Mesothelial cell of epicardium (in vitro differentiated cells): ENCODE measurements around the gene DNM3. TPM values are rescaled to one million over a fixed set of nuclear protein-coding genes. Genes with fewer than 3 reads are reported as not detected.
A peak's percentile ranks its signal among the peaks of the same experiment; 100 is the strongest.

Source experiments
- DNase-seq, 2 experiments: peaks; one replicate each; pipeline ENCODE4 v3.0.0; 2021; ENCODE audit warnings: low spot score in 2 of 2; ENCODE audit not compliant: unreplicated experiment in 2 of 2
- H3K27ac Mint-ChIP-seq: 2 replicates; pipeline ENCODE4 v1.8.0; 2021; ENCODE audit warnings: mixed read lengths
- H3K27me3 Mint-ChIP-seq: 2 replicates; pipeline ENCODE4 v1.8.0; 2021; ENCODE audit warnings: low read depth, mixed read lengths
- H3K36me3 Mint-ChIP-seq: 2 replicates; pipeline ENCODE4 v1.8.0; 2021; ENCODE audit warnings: mixed read lengths
- H3K4me1 Mint-ChIP-seq: 2 replicates; pipeline ENCODE4 v1.8.0; 2021; ENCODE audit warnings: mixed read lengths
- H3K4me3 Mint-ChIP-seq: 2 replicates; pipeline ENCODE4 v1.8.0; 2021; ENCODE audit warnings: mild to moderate bottlenecking, moderate library complexity, mixed read lengths
- H3K9me3 Mint-ChIP-seq: 2 replicates; pipeline ENCODE4 v1.8.0; 2021; ENCODE audit warnings: mixed read lengths
- total RNA-seq: library from RNA; stranded (reverse); gene quantifications from 3 replicates; pipeline ENCODE4 v1.2.1, GENCODE V29; 2021
- TF ChIP-seq, protein P1 (sequence below): fragments of 200-600 bp; sonication (generic); IDR thresholded peaks from one replicate; pipeline ENCODE4 v1.5.0; 2021; ENCODE audit warnings: antibody characterized with exemption; ENCODE audit not compliant: unreplicated experiment

Gene DNM3
- total RNA-seq, 1 donor from 2014 or later: 5.0 TPM

DNA sequence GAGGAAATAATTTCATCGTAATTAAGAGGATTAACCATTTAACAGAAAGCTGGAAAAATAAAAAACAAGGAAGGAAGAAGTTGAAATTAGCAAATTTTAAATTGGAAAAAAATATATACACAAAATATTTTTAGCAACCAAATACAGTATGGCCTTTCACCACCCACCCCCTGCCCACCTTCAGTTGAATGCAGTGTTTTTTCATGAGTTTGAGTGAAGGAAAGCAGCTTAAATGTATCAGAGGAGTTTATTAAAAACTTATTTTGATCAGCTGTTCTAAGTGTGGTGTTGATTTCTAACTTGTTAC lies 249.2 kb downstream of the DNM3 start:
- H3K4me1 Mint-ChIP-seq: peaks cover 49% of the 10 kb centered on the region

DNA sequence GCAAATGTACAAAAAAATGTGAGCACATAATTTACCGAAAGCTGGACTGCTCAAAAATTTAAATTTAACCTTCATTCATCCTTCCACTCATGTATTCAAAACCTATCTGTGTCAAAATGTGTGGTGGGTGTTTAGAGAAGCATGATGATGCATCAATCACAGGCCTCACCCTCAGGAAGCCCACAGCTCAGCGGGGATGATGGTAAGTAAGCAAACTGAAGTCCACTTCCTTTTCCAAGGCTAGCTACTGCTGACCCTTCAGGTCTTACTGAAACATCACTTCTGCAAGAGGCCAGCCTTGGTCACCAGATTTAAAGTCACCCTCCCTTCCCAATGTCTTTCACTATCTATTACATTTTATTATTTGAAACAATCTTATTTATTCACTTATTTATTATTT lies 254.5 kb downstream of the DNM3 start:
- Mint-ChIP-seq H3K36me3 (peaks cover 6% of the 10 kb centered on the region), H3K4me1 (peaks cover 37% of the 10 kb centered on the region), H3K9me3 (peaks cover 21% of the 10 kb centered on the region), H3K4me3 (no peak overlapping the region), H3K27ac (no peak overlapping the region), H3K27me3 (no peaks in the 10 kb centered on the region)
- no peak for DNase-seq
- TF ChIP-seq, protein P1, sequence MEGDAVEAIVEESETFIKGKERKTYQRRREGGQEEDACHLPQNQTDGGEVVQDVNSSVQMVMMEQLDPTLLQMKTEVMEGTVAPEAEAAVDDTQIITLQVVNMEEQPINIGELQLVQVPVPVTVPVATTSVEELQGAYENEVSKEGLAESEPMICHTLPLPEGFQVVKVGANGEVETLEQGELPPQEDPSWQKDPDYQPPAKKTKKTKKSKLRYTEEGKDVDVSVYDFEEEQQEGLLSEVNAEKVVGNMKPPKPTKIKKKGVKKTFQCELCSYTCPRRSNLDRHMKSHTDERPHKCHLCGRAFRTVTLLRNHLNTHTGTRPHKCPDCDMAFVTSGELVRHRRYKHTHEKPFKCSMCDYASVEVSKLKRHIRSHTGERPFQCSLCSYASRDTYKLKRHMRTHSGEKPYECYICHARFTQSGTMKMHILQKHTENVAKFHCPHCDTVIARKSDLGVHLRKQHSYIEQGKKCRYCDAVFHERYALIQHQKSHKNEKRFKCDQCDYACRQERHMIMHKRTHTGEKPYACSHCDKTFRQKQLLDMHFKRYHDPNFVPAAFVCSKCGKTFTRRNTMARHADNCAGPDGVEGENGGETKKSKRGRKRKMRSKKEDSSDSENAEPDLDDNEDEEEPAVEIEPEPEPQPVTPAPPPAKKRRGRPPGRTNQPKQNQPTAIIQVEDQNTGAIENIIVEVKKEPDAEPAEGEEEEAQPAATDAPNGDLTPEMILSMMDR: no peak

More for the DNA sequence above, 249.2 kb downstream of the DNM3 start:
- no peak overlapping the region for H3K4me3 Mint-ChIP-seq
- no peaks in the 10 kb centered on the region for H3K27me3 Mint-ChIP-seq
- peak overlapping the region; percentile 81 for H3K27ac Mint-ChIP-seq
- no peaks in the 10 kb centered on the region for H3K36me3 Mint-ChIP-seq
- TF ChIP-seq, protein P1: no peak
- H3K9me3 Mint-ChIP-seq: peaks cover 16% of the 10 kb centered on the region
- DNase-seq: no peak

DNA sequence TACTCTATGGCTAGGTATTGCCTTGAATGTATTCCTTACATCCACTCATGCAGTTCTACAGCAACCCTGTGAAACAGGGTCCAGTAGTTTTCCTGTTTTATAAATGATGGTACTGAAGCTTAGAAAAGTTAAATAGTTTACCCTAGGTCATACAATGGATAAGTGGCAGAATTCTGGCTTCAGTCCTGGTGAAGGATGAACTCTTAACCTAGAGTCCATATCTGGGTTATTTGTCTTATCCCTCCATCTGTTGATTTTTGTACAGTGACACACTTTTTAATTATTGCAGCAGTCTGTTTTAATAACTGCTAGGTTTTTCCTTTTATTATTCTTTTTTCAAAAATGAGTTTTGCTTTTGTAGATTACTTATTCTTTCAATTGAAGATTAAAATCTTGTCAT lies 263.9 kb downstream of the DNM3 start:
- Mint-ChIP-seq H3K9me3 (peaks cover 8% of the 10 kb centered on the region), H3K4me1 (peaks cover 40% of the 10 kb centered on the region), H3K27ac (peak overlapping the region; percentile 59), H3K36me3 (peaks cover 3% of the 10 kb centered on the region), H3K27me3 (no peaks in the 10 kb centered on the region), H3K4me3 (no peak overlapping the region)
- TF ChIP-seq, protein P1: no peak
- DNase-seq: no peak

DNA sequence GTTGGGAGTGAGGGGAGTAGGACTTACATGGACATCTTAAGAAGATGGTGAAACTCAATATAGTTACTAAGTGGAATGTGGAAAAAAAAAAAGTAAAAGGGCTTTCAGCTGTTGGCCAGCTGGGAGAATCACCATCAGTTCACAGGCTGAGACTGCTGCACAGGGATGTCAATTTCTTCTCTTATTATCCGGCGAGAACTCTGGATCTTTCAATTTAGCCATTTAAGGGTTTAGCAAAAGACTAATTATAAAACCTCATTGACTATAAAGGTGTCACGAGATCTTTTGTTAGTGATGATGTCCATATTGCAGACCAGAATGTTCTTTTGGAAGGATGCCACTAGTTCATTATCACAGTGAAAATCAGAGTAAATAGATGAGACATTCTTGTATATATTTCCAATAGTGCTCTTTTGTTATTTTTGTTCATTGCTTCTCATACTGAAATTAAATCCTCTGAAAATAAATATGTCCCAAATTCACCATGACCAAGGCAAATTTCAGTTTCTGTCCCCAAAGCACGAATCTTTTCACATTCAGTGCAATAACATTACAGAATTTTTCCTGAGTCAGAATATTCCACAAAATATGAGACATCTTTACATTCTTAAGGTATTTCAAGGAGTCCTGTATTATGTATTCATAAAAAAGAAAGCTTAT lies 266.1 kb downstream of the DNM3 start:
- Mint-ChIP-seq H3K4me1 (peaks cover 49% of the 10 kb centered on the region), H3K36me3 (peaks cover 2% of the 10 kb centered on the region), H3K4me3 (no peak overlapping the region), H3K27ac (peak overlapping the region; percentile 89), H3K9me3 (peaks cover 3% of the 10 kb centered on the region), H3K27me3 (no peaks in the 10 kb centered on the region)
- TF ChIP-seq, protein P1: no peak
- DNase-seq: no peak

DNA sequence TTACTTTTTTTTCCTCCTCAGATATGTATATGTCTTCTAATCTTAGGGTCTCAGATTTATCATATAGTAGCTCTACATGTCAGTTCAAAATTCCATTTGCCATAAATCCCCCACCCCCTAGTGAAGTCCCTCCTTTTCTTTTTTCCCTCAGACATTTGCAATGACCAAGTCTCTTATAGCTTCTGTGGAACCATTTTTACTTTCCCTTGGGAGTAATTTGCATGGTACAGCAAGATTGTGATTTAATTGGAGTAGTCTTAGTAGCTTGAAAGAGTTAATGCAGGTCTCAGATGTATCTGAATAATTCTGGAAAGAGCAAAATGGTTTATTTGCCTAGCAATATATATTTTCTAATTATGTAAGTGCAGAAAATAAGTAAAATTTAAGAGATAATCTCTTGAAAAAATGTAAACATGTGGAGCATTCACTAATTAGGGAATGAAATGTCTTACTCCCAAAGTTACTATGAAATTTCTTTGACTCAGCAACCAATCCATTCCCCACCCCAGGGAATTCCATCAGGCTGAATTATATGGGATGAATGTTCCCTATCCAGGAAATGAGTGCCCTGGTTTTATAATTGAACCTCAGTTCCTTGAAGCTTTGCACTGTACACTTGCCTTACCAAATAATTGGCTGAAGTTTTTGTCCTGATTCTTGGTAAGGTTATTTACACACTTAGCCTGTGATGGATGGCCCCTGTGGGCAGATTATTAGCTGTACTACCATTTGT lies 267.0 kb downstream of the DNM3 start:
- H3K4me3 Mint-ChIP-seq: no peak overlapping the region
- no peaks in the 10 kb centered on the region for H3K36me3 Mint-ChIP-seq
- TF ChIP-seq, protein P1: no peak
- no peaks in the 10 kb centered on the region for H3K9me3 Mint-ChIP-seq
- peak overlapping the region; percentile 64 for H3K27ac Mint-ChIP-seq
- H3K27me3 Mint-ChIP-seq: no peaks in the 10 kb centered on the region
- DNase-seq: no peak
- peaks cover 56% of the 10 kb centered on the region for H3K4me1 Mint-ChIP-seq
